H9 (cell line): ENCODE measurements around the gene GLI2. TPM values are rescaled to one million over a fixed set of nuclear protein-coding genes. Genes with fewer than 3 reads are reported as not detected.

Experiments used
- DNase-seq: peaks from one replicate; pipeline ENCODE4 v3.0.0-alpha.2; 2017
- H2AFZ ChIP-seq: one replicate; pipeline ENCODE4 v1.6.1; 2013; ENCODE audit warnings: mild to moderate bottlenecking, low read length, control low read depth, moderate library complexity
- H2AK5ac ChIP-seq: 2 replicates; pipeline ENCODE4 v1.6.1; 2013; ENCODE audit warnings: low read length, control low read depth, mixed read lengths; ENCODE audit not compliant: insufficient read length
- H2BK120ac ChIP-seq: one replicate; pipeline ENCODE4 v1.6.1; 2013; ENCODE audit warnings: low read depth, mild to moderate bottlenecking, low read length, control low read depth, inconsistent platforms; ENCODE audit not compliant: poor library complexity, severe bottlenecking
- H2BK12ac ChIP-seq: 2 replicates; pipeline ENCODE4 v1.6.1; 2013; ENCODE audit warnings: low read length, control low read depth, mixed read lengths, low read depth; ENCODE audit not compliant: insufficient read length
- H2BK15ac ChIP-seq: 2 replicates; pipeline ENCODE4 v1.6.1; 2013; ENCODE audit warnings: low read depth, low read length, control low read depth
- H2BK20ac ChIP-seq: one replicate; pipeline ENCODE4 v1.6.1; 2013; ENCODE audit warnings: low read depth, mild to moderate bottlenecking, low read length, control low read depth, inconsistent platforms; ENCODE audit not compliant: poor library complexity, severe bottlenecking
- H2BK5ac ChIP-seq: 2 replicates; pipeline ENCODE4 v1.6.1; 2013; ENCODE audit warnings: low read length, control low read depth, mixed read lengths; ENCODE audit not compliant: insufficient read length
- H3K14ac ChIP-seq: 2 replicates; pipeline ENCODE4 v1.6.1; 2013; ENCODE audit warnings: low read length, control low read depth; ENCODE audit not compliant: insufficient read depth
- H3K18ac ChIP-seq: 2 replicates; pipeline ENCODE4 v1.6.1; 2013; ENCODE audit warnings: low read depth, mild to moderate bottlenecking, mixed read lengths, low read length, control low read depth; ENCODE audit not compliant: insufficient read length
- H3K23ac ChIP-seq: 2 replicates; pipeline ENCODE4 v1.6.1; 2013; ENCODE audit warnings: low read length, control low read depth, mixed read lengths, low read depth; ENCODE audit not compliant: insufficient read length
- H3K23me2 ChIP-seq: 2 replicates; pipeline ENCODE4 v1.6.1; 2013; ENCODE audit warnings: low read depth, mild to moderate bottlenecking, mixed read lengths, low read length, control low read depth; ENCODE audit not compliant: insufficient read length, poor library complexity, severe bottlenecking
- H3K27ac ChIP-seq: 2 replicates; pipeline ENCODE4 v1.5.1; 2013; ENCODE audit warnings: low read length, control low read depth, mixed read lengths, low read depth; ENCODE audit not compliant: insufficient read length
- H3K27me3 ChIP-seq: 2 replicates; pipeline ENCODE4 v1.6.1; 2013; ENCODE audit warnings: low read length, control low read depth, inconsistent platforms; ENCODE audit not compliant: insufficient read depth
- H3K4ac ChIP-seq: 2 replicates; pipeline ENCODE4 v1.6.1; 2013; ENCODE audit warnings: low read depth, mild to moderate bottlenecking, control low read depth, inconsistent platforms, low read length, moderate library complexity
- H3K4me1 ChIP-seq: 2 replicates; pipeline ENCODE4 v1.6.1; 2013; ENCODE audit warnings: low read length, control low read depth, inconsistent platforms; ENCODE audit not compliant: insufficient read depth
- H3K4me2 ChIP-seq: 2 replicates; pipeline ENCODE4 v1.6.1; 2013; ENCODE audit warnings: low read length, control low read depth, mixed read lengths; ENCODE audit not compliant: insufficient read length, insufficient read depth
- H3K56ac ChIP-seq: 2 replicates; pipeline ENCODE4 v1.6.1; 2013; ENCODE audit warnings: low read depth, mild to moderate bottlenecking, mixed read lengths, low read length, control low read depth; ENCODE audit not compliant: insufficient read length
- H3K79me1 ChIP-seq: 2 replicates; pipeline ENCODE4 v1.6.1; 2013; ENCODE audit warnings: low read depth, mild to moderate bottlenecking, moderate library complexity, low read length, control low read depth, inconsistent platforms; ENCODE audit not compliant: insufficient read depth, poor library complexity, severe bottlenecking
- H3K79me2 ChIP-seq: 2 replicates; pipeline ENCODE4 v1.6.1; 2013; ENCODE audit warnings: low read length, control low read depth, inconsistent platforms; ENCODE audit not compliant: insufficient read depth
- H3K9ac ChIP-seq: 2 replicates; pipeline ENCODE4 v1.6.1; 2013; ENCODE audit warnings: low read length, control low read depth, mixed read lengths; ENCODE audit not compliant: insufficient read length; ENCODE audit errors: extremely low read depth
- H3K9me3 ChIP-seq: one replicate; pipeline ENCODE4 v1.6.1; 2013; ENCODE audit warnings: low read depth, low read length, inconsistent platforms; ENCODE audit not compliant: control insufficient read depth
- H3T11ph ChIP-seq: one replicate; pipeline ENCODE4 v1.6.1; 2013; ENCODE audit warnings: mild to moderate bottlenecking, low read length, control low read depth, inconsistent platforms
- H4K20me1 ChIP-seq: one replicate; pipeline ENCODE4 v1.6.1; 2013; ENCODE audit not compliant: control insufficient read depth, insufficient read length, insufficient read depth
- H4K5ac ChIP-seq: 2 replicates; pipeline ENCODE4 v1.6.1; 2013; ENCODE audit warnings: low read depth, mild to moderate bottlenecking, mixed read lengths, low read length, control low read depth; ENCODE audit not compliant: insufficient read length
- H4K8ac ChIP-seq: replicated peaks from 2 replicates; pipeline ENCODE4 v1.6.1; 2013; ENCODE audit warnings: low read length, control low read depth, mixed read lengths, low read depth; ENCODE audit not compliant: insufficient read length
- H4K91ac ChIP-seq: 2 replicates; pipeline ENCODE4 v1.6.1; 2013; ENCODE audit warnings: low read depth, mild to moderate bottlenecking, moderate library complexity, mixed read lengths, low read length, control low read depth; ENCODE audit not compliant: insufficient read length
- H3K27ac Mint-ChIP-seq, 3 experiments: 2 replicates in 2 of 3; 3 replicates in 1 of 3; pipeline ENCODE4 v1.8.0; 2020 to 2021; ENCODE audit warnings: mixed read lengths in 3 of 3, mild to moderate bottlenecking in 1 of 3, moderate library complexity in 1 of 3
- H3K27me3 Mint-ChIP-seq: 2 replicates; pipeline ENCODE4 v1.8.0; 2021; ENCODE audit warnings: low read depth, mild to moderate bottlenecking, moderate library complexity, mixed read lengths
- H3K36me3 Mint-ChIP-seq, 3 experiments: 2 replicates in 2 of 3; 3 replicates in 1 of 3; pipeline ENCODE4 v1.8.0; 2020 to 2021; ENCODE audit warnings: low read depth in 3 of 3, mixed read lengths in 3 of 3; ENCODE audit not compliant: insufficient read depth in 1 of 3
- H3K4me1 Mint-ChIP-seq, 2 experiments: 2 replicates each; pipeline ENCODE4 v1.8.0; 2020; ENCODE audit warnings: mixed read lengths in 2 of 2
- H3K4me3 Mint-ChIP-seq, 2 experiments: 2 replicates in 1 of 2; 3 replicates in 1 of 2; pipeline ENCODE4 v1.8.0; 2020 to 2021; ENCODE audit warnings: mild to moderate bottlenecking in 2 of 2, mixed read lengths in 2 of 2, moderate library complexity in 1 of 2
- H3K9me3 Mint-ChIP-seq, 2 experiments: 2 replicates in 1 of 2; 3 replicates in 1 of 2; pipeline ENCODE4 v1.8.0; 2020; ENCODE audit warnings: mild to moderate bottlenecking in 2 of 2, mixed read lengths in 2 of 2, moderate library complexity in 1 of 2
- WGBS: extraction: QIAGEN DNeasy Blood & Tissue Kit; methylation state at CpG from one replicate; pipeline ENCODE4 v1.1.7; 2013; ENCODE audit warnings: missing lambda C conversion rate, low lambda C conversion rate, mixed read lengths; ENCODE audit not compliant: insufficient read length; ENCODE audit errors: extremely low coverage; 5-methylcytosine and 5-hydroxymethylcytosine counted together
- total RNA-seq: library from RNA; stranded (reverse); gene quantifications from 2 replicates; pipeline ENCODE4 v1.2.1, GENCODE V29; 2021
- TF ChIP-seq, protein P1 (sequence below): fragments of 200-600 bp; sonication (generic); conservative IDR thresholded peaks from 3 replicates; pipeline ENCODE4 v1.8.0; 2021; ENCODE audit warnings: antibody characterized with exemption, mild to moderate bottlenecking

GLI2 gene
- total RNA-seq, 1 experiment from 2014 or later = 56.7 TPM

DNA sequence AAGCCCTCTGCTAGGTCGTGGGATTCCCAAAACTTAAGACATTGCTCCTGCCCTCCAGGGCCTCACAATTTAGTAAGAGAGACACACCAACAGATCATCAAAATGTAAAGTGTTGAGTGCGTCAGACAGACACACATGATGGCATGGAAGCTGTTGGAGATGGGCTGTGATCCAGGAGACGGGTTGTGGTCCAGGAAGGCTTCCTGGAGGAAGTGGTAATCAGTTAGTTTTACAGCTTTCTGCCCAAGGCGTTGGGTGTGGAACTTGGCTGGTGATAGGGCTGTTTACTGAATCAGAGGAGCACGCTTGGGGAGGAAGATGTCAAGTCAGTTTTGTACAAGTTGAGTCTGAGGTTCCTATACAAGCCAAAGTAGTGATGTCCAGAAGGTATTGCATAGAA, 24.0 kb upstream of the GLI2 start:
- Histone ChIP-seq H3K23me2 (no peaks in the 10 kb centered on the region), H3K14ac (no peak overlapping the region), H3K79me2 (no peaks in the 10 kb centered on the region), H2BK12ac (no peak overlapping the region), H3K4me1 (peaks cover 4% of the 10 kb centered on the region; the same call in 1 of the 2 replicates), H4K20me1 (no peaks in the 10 kb centered on the region), H2BK15ac (no peak overlapping the region), H3K9me3 (no peaks in the 10 kb centered on the region), H4K8ac (no peak overlapping the region), H2BK120ac (no peak overlapping the region), H3T11ph (no peak overlapping the region), H4K5ac (no peak overlapping the region), H3K18ac (no peak overlapping the region), H2BK5ac (no peak overlapping the region), H3K27me3 (no peaks in the 10 kb centered on the region; the same call in 1 of the 2 replicates), H3K56ac (no peak overlapping the region), H2BK20ac (no peak overlapping the region), H3K79me1 (no peaks in the 10 kb centered on the region), H3K27ac (no peak overlapping the region), H3K4me2 (no peak overlapping the region), H3K23ac (no peak overlapping the region), H4K91ac (no peak overlapping the region), H3K4ac (no peak overlapping the region), H2AFZ (no peak overlapping the region), H2AK5ac (no peak overlapping the region), H3K9ac (no peak overlapping the region)
- no CpG with 5 or more reads among the region's 5 CpGs for WGBS
- DNase-seq = no peak
- H3K4me1 Mint-ChIP-seq = peaks cover 74 to 76% of the 10 kb centered on the region in 2 experiments
- TF ChIP-seq, protein P1, sequence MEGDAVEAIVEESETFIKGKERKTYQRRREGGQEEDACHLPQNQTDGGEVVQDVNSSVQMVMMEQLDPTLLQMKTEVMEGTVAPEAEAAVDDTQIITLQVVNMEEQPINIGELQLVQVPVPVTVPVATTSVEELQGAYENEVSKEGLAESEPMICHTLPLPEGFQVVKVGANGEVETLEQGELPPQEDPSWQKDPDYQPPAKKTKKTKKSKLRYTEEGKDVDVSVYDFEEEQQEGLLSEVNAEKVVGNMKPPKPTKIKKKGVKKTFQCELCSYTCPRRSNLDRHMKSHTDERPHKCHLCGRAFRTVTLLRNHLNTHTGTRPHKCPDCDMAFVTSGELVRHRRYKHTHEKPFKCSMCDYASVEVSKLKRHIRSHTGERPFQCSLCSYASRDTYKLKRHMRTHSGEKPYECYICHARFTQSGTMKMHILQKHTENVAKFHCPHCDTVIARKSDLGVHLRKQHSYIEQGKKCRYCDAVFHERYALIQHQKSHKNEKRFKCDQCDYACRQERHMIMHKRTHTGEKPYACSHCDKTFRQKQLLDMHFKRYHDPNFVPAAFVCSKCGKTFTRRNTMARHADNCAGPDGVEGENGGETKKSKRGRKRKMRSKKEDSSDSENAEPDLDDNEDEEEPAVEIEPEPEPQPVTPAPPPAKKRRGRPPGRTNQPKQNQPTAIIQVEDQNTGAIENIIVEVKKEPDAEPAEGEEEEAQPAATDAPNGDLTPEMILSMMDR = no peak
- H3K36me3 Mint-ChIP-seq = no peaks in the 10 kb centered on the region
- H3K9me3 Mint-ChIP-seq = no peaks in the 10 kb centered on the region; a peak in 1 of 5 replicates
- H3K4me3 Mint-ChIP-seq = no peak overlapping the region
- no peak overlapping the region for H3K27ac Mint-ChIP-seq
- H3K27me3 Mint-ChIP-seq = peaks cover 84% of the 10 kb centered on the region
